SK-N-SH (cell line): ENCODE results near the gene ANKH. TPM values are rescaled to one million over a fixed set of nuclear protein-coding genes. Genes with fewer than 3 reads are reported as not detected.

ENCODE experiments used
- CTCF ChIA-PET: fragments of 300-600, 350-600 bp; formaldehyde crosslinking; extraction: SDS; loops from one replicate; lab custom pipeline; 2021; lab: Yijun Ruan, JAX
- POLR2A ChIA-PET: fragments of 350-600 bp; sonication (Branson Sonifier 250); formaldehyde crosslinking; extraction: SDS; loops from one replicate; lab custom pipeline; 2020; ENCODE audit warnings: antibody characterized with exemption, inconsistent platforms; lab: Yijun Ruan, JAX
- DNase-seq: peaks from one replicate; pipeline ENCODE4 v3.0.0; 2012
- H2AFZ ChIP-seq: fragments of 200-600 bp; sonication (generic); 2 replicates; pipeline ENCODE4 v1.8.1; 2016; ENCODE audit warnings: antibody characterized with exemption, mild to moderate bottlenecking, low read depth
- H3F3A ChIP-seq: fragments of 200-600 bp; sonication (generic); replicated peaks from 2 replicates; pipeline ENCODE3; 2016; ENCODE audit warnings: antibody characterized with exemption, mild to moderate bottlenecking; ENCODE audit not compliant: insufficient read depth
- H3K27ac ChIP-seq, 2 experiments: fragments of 200-500 bp in 1 of 2; fragments of 200-600 bp in 1 of 2; sonication (Bioruptor generic) in 1 of 2; sonication (generic), shearing (Covaris generic) in 1 of 2; 2 replicates each; pipeline versions ENCODE4 v1.5.1 to v1.6.1; 2014 to 2016; ENCODE audit warnings: low read depth in 2 of 2, inconsistent platforms in 1 of 2, low read length in 1 of 2, mild to moderate bottlenecking in 1 of 2, mixed read lengths in 1 of 2
- H3K27me3 ChIP-seq: fragments of 200-600 bp; sonication (generic), shearing (Covaris generic); 2 replicates; pipeline ENCODE4 v1.6.1; 2016; ENCODE audit warnings: mixed run types; ENCODE audit not compliant: insufficient read depth
- H3K36me3 ChIP-seq, 2 experiments: fragments of 200-500 bp in 1 of 2; fragments of 200-600 bp in 1 of 2; sonication (Bioruptor generic) in 1 of 2; sonication (generic) in 1 of 2; replicated peaks in 1 of 2; 2 replicates each; pipeline versions ENCODE3 to v1.5.1; 2014 to 2016; ENCODE audit warnings: low read length in 1 of 2, mild to moderate bottlenecking in 1 of 2; ENCODE audit not compliant: insufficient read depth in 2 of 2, control insufficient read depth in 1 of 2
- H3K4me1 ChIP-seq, 2 experiments: fragments of 200-500 bp in 1 of 2; fragments of 200-600 bp in 1 of 2; sonication (Bioruptor generic) in 1 of 2; sonication (generic), shearing (Covaris generic) in 1 of 2; 2 replicates each; pipeline versions ENCODE4 v1.5.1 to v1.6.1; 2014 to 2016; ENCODE audit warnings: low read depth in 1 of 2, low read length in 1 of 2, mixed run types in 1 of 2; ENCODE audit not compliant: insufficient read depth in 2 of 2, control insufficient read depth in 1 of 2
- H3K4me2 ChIP-seq: fragments of 200-600 bp; sonication (generic), shearing (Covaris generic); 2 replicates; pipeline ENCODE4 v1.6.1; 2017; ENCODE audit warnings: mixed run types
- H3K4me3 ChIP-seq, 2 experiments: fragments of 200-500 bp in 1 of 2; fragments of 200-600 bp in 1 of 2; sonication (Bioruptor generic) in 1 of 2; sonication (generic), shearing (Covaris generic) in 1 of 2; 2 replicates each; pipeline versions ENCODE4 v1.5.1 to v1.8.1; 2014 to 2016; ENCODE audit warnings: low read depth in 2 of 2, inconsistent platforms in 1 of 2, low read length in 1 of 2, mild to moderate bottlenecking in 1 of 2, mixed read lengths in 1 of 2, moderate library complexity in 1 of 2
- H3K79me2 ChIP-seq: fragments of 200-600 bp; sonication (generic); 2 replicates; pipeline ENCODE4 v1.8.1; 2017; ENCODE audit warnings: mild to moderate bottlenecking; ENCODE audit not compliant: insufficient read depth
- H3K9ac ChIP-seq: fragments of 200-600 bp; sonication (generic); 2 replicates; pipeline ENCODE4 v1.6.1; 2017; ENCODE audit warnings: mixed run types
- H3K9me2 ChIP-seq: fragments of 200-600 bp; sonication (generic); 2 replicates; pipeline ENCODE4 v1.6.1; 2017; ENCODE audit warnings: mixed run types
- H3K9me3 ChIP-seq: fragments of 200-600 bp; sonication (generic); 2 replicates; pipeline ENCODE4 v1.6.1; 2017; ENCODE audit warnings: mixed run types, mild to moderate bottlenecking, moderate library complexity
- H4K20me1 ChIP-seq: fragments of 200-600 bp; sonication (generic); 2 replicates; pipeline ENCODE4 v1.6.1; 2017; ENCODE audit warnings: mild to moderate bottlenecking, mixed run types; ENCODE audit not compliant: insufficient read depth
- EP300 ChIP-seq, 2 experiments: IDR thresholded peaks; 2 replicates each; pipeline versions ENCODE4 v1.4.0 to v1.6.1; 2012; ENCODE audit warnings: borderline replicate concordance in 1 of 2, low read depth in 1 of 2, low read length in 1 of 2
- MEF2A ChIP-seq: IDR thresholded peaks from 2 replicates; pipeline ENCODE4 v1.4.0; 2012; ENCODE audit warnings: low read depth, borderline replicate concordance
- TCF12 ChIP-seq: IDR thresholded peaks from 2 replicates; pipeline ENCODE4 v1.4.0; 2012
- WGBS: methylation state at CpG from one replicate; pipeline ENCODE4 v1.1.6; 2017; ENCODE audit warnings: low lambda C conversion rate; 5-methylcytosine and 5-hydroxymethylcytosine counted together
- polyA plus RNA-seq, 3 experiments: library from polyadenylated mRNA; depleted of rRNA; stranded (reverse); fragments of >200 nt; gene quantifications; 2 replicates each; pipeline ENCODE4 v1.2.3, GENCODE V29; 2012
- TF ChIP-seq, protein P1 (sequence below): IDR thresholded peaks from 2 replicates; pipeline ENCODE4 v1.4.0; 2012; ENCODE audit warnings: low read depth
- TF ChIP-seq, protein P2 (sequence below): fragments of 200-600 bp; sonication (generic); IDR thresholded peaks from 2 replicates; pipeline ENCODE4 v1.6.1; 2017; ENCODE audit warnings: antibody characterized with exemption, mild to moderate bottlenecking, moderate library complexity
- TF ChIP-seq, protein P3 (sequence below): fragments of 150-350 bp; IDR thresholded peaks from 2 replicates; pipeline ENCODE4 v1.6.1; 2016; ENCODE audit warnings: mild to moderate bottlenecking, low read depth, low read length

The ANKH gene
- polyA plus RNA-seq, 1 of the 3 experiments (the other 2 are of a cell fraction): 22.0 TPM

DNA sequence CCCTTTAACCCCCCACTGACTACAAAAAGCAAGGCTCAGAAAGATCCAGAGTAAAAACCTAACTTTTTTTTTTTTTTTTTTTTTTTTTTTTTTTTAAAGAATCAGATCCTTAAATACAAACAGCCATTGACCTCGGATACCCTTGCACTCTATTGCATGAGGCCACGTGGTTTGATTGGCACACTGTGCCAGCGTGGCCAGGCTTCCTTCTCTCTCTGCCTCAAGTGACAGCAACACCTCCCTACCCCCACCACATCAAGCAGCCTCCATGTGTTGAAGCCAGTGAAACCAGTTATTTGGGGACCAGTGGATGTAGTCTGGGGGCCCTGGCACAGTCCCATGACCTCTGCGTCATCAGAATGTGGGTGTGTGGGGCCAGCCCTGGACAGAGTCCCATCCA lies 135.6 kb downstream of the ANKH start (continued):
- TF ChIP-seq, protein P1, sequence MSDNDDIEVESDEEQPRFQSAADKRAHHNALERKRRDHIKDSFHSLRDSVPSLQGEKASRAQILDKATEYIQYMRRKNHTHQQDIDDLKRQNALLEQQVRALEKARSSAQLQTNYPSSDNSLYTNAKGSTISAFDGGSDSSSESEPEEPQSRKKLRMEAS: no peak

DNA sequence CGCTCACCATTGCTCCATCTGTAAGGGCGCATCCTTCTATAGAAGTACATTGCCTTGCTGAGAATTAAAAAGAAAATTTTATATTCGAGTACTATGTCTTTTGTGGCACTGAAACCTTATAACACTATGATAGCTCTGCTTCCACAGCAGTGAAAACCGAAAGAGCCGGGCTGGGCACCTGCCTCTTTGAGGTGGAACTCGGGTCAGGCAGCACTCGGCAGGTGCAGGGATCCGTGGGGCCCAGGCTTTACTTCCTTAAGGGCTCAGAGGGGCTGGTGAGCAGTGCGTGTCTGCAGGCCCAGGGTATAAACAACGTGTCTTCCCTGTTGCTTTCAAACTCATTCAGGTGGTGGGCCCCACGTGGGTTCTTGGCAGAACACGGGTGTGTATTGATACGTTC lies 137.2 kb downstream of the ANKH start:
- Histone ChIP-seq H3K9me2 (no peaks in the 10 kb centered on the region), H3K27me3 (no peaks in the 10 kb centered on the region), H2AFZ (no peak overlapping the region), H3F3A (peaks cover 2% of the 10 kb centered on the region), H3K27ac (no peak overlapping the region), H3K79me2 (no peaks in the 10 kb centered on the region), H3K9ac (no peak overlapping the region), H3K9me3 (no peaks in the 10 kb centered on the region), H4K20me1 (no peaks in the 10 kb centered on the region), H3K36me3 (peaks cover 0 to 13% of the 10 kb centered on the region in 2 experiments), H3K4me1 (peaks cover 0 to 3% of the 10 kb centered on the region in 2 experiments; a peak in 2 of 4 replicates), H3K4me2 (no peak overlapping the region), H3K4me3 (no peak overlapping the region)
- CTCF ChIA-PET: interaction anchor here (0.6 kb wide), 1 partner anchor 279 kb away, joined by 3 read pairs; no protein-coding TSS in a partner anchor
- TF ChIP-seq, protein P2, sequence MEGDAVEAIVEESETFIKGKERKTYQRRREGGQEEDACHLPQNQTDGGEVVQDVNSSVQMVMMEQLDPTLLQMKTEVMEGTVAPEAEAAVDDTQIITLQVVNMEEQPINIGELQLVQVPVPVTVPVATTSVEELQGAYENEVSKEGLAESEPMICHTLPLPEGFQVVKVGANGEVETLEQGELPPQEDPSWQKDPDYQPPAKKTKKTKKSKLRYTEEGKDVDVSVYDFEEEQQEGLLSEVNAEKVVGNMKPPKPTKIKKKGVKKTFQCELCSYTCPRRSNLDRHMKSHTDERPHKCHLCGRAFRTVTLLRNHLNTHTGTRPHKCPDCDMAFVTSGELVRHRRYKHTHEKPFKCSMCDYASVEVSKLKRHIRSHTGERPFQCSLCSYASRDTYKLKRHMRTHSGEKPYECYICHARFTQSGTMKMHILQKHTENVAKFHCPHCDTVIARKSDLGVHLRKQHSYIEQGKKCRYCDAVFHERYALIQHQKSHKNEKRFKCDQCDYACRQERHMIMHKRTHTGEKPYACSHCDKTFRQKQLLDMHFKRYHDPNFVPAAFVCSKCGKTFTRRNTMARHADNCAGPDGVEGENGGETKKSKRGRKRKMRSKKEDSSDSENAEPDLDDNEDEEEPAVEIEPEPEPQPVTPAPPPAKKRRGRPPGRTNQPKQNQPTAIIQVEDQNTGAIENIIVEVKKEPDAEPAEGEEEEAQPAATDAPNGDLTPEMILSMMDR: no peak
- TF ChIP-seq, protein P3, sequence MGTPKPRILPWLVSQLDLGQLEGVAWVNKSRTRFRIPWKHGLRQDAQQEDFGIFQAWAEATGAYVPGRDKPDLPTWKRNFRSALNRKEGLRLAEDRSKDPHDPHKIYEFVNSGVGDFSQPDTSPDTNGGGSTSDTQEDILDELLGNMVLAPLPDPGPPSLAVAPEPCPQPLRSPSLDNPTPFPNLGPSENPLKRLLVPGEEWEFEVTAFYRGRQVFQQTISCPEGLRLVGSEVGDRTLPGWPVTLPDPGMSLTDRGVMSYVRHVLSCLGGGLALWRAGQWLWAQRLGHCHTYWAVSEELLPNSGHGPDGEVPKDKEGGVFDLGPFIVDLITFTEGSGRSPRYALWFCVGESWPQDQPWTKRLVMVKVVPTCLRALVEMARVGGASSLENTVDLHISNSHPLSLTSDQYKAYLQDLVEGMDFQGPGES: no peak
- WGBS: 91% methylated on average over 13 of the region's 13 CpGs
- DNase-seq: no peak
- POLR2A ChIA-PET: interaction anchor here (0.7 kb wide), 1 partner anchor 18 kb away, joined by 3 read pairs; no protein-coding TSS in a partner anchor

DNA sequence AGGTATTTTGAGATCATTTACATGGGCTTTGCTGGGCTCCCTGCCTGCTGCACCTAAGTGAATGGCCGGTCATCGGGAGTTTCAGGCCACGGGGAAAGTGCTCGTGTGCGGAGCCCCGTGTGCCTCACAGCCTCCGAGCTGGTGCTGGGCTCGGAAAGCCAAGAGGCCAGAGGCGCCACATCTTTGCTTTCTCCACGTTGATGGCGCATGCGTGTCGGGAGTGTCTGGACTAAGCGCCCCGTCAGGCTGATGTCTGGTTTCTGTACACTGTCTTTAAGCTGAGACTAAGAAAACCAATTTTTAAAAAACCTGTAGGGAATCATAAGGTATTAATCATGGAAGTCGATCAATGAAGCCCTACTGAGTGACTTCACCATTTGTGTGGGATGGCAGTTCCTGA lies 137.9 kb downstream of the ANKH start:
- POLR2A ChIA-PET: no interaction called here
- H3K27me3 ChIP-seq: no peaks in the 10 kb centered on the region
- no peaks in the 10 kb centered on the region for H3F3A ChIP-seq
- no peaks in the 10 kb centered on the region for H4K20me1 ChIP-seq
- H3K4me3 ChIP-seq: no peak overlapping the region
- no peak overlapping the region for H3K4me2 ChIP-seq
- no peaks in the 10 kb centered on the region for H3K9me3 ChIP-seq
- no peak for DNase-seq
- no peak overlapping the region for H2AFZ ChIP-seq
- no peak overlapping the region for H3K27ac ChIP-seq
- H3K36me3 ChIP-seq: peaks cover 0 to 13% of the 10 kb centered on the region in 2 experiments
- TF ChIP-seq TCF12: no peak
- no peak for TF ChIP-seq MEF2A
- no peak for TF ChIP-seq EP300 (IDR thresholded peaks at IDR 0.05; ENCODE audit: borderline replicate concordance in 1 of 2, low read depth in 1 of 2, low read length in 1 of 2)
- no peaks in the 10 kb centered on the region for H3K4me1 ChIP-seq
- no peak overlapping the region for H3K9ac ChIP-seq
- WGBS: 96% methylated on average over 16 of the region's 16 CpGs
- no peaks in the 10 kb centered on the region for H3K79me2 ChIP-seq
- H3K9me2 ChIP-seq: no peaks in the 10 kb centered on the region
- CTCF ChIA-PET: interaction anchor here (0.6 to 2.9 kb wide), 4 partner anchors 269 to 281 kb away, joined by 3 to 30 read pairs (median 7); no protein-coding TSS in a partner anchor
